GM18858 (cell line): ENCODE data around the gene GPR42.
"Not testable (repeated sequence)": the region's sequence is repeated elsewhere in the genome, so short reads cannot be mapped to it uniquely, and the experiment has no call there.

ENCODE experiments used
- ATAC-seq: cut with Tn5 transposase; IDR thresholded peaks from one replicate; pipeline ENCODE4 v1.9.1; 2021; ENCODE audit not compliant: unreplicated experiment

GPR42 gene

GRCh38 chr19:35392742-35393715 is 22.2 kb downstream of the GPR42 start:
- no peak for ATAC-seq

GRCh38 chr19:35395382-35396199 is 24.7 kb downstream of the GPR42 start:
- ATAC-seq: no peak

GRCh38 chr19:35396240-35396885 is 25.5 kb downstream of the GPR42 start:
- no peak for ATAC-seq

- ATAC-seq: no peak
These were observed 26.2 kb downstream of the GPR42 start for GRCh38 chr19:35397064-35397463.

GRCh38 chr19:35398570-35398969 is 27.7 kb downstream of the GPR42 start:
- no peak for ATAC-seq

GRCh38 chr19:35399231-35399630 is 28.4 kb downstream of the GPR42 start:
- ATAC-seq: no peak

- no peak for ATAC-seq
These were observed 29.3 kb downstream of the GPR42 start for GRCh38 chr19:35399948-35400772.

- no peak for ATAC-seq
These were observed 29.9 kb downstream of the GPR42 start for GRCh38 chr19:35400773-35401100.

- ATAC-seq: not testable (repeated sequence)
These were observed 30.5 kb downstream of the GPR42 start for GRCh38 chr19:35401416-35401815.

GRCh38 chr19:35403116-35403760 is 32.4 kb downstream of the GPR42 start:
- ATAC-seq: no peak

- ATAC-seq: peak; percentile 74
These were observed 34.2 kb downstream of the GPR42 start for GRCh38 chr19:35404879-35405622.

GRCh38 chr19:35407619-35408018 is 36.8 kb downstream of the GPR42 start:
- no peak for ATAC-seq

- ATAC-seq: no peak
These were observed 37.7 kb downstream of the GPR42 start for GRCh38 chr19:35408284-35409171.

GRCh38 chr19:35409191-35409590 is 38.3 kb downstream of the GPR42 start:
- ATAC-seq: no peak

- no peak for ATAC-seq
These were observed 39.6 kb downstream of the GPR42 start for GRCh38 chr19:35410487-35410886.

- ATAC-seq: no peak
These were observed 43.6 kb downstream of the GPR42 start for GRCh38 chr19:35414442-35414841.

- no peak for ATAC-seq
These were observed 45.5 kb downstream of the GPR42 start for GRCh38 chr19:35416331-35416730.

- no peak for ATAC-seq
These were observed 46.4 kb downstream of the GPR42 start for GRCh38 chr19:35417278-35417677.
